Nephron (organoid): ENCODE results near the gene SSBP2.
A peak's percentile ranks its signal among the peaks of the same experiment; 100 is the strongest.

Experiments used
- H3K27ac Mint-ChIP-seq, 3 experiments: 2 replicates each; pipeline ENCODE4 v1.8.0; 2020; ENCODE audit warnings: mixed read lengths in 3 of 3, mild to moderate bottlenecking in 2 of 3, moderate library complexity in 1 of 3
- H3K27me3 Mint-ChIP-seq: 2 replicates; pipeline ENCODE4 v1.8.0; 2021; ENCODE audit warnings: low read depth, mild to moderate bottlenecking, moderate library complexity, mixed read lengths
- H3K36me3 Mint-ChIP-seq: 2 replicates; pipeline ENCODE4 v1.8.0; 2020; ENCODE audit warnings: low read depth, mixed read lengths
- H3K4me1 Mint-ChIP-seq: 2 replicates; pipeline ENCODE4 v1.8.0; 2020; ENCODE audit warnings: mixed read lengths
- H3K4me3 Mint-ChIP-seq, 3 experiments: 2 replicates each; pipeline ENCODE4 v1.8.0; 2020; ENCODE audit warnings: mild to moderate bottlenecking in 3 of 3, mixed read lengths in 3 of 3, moderate library complexity in 2 of 3
- H3K9me3 Mint-ChIP-seq: 2 replicates; pipeline ENCODE4 v1.8.0; 2020; ENCODE audit warnings: mixed read lengths
- CTCF ChIP-seq, 3 experiments: fragments of 200-600 bp; sonication (generic); IDR thresholded peaks; one replicate each; pipeline ENCODE4 v1.5.0; 2021; ENCODE audit warnings: antibody characterized with exemption in 3 of 3; ENCODE audit not compliant: unreplicated experiment in 3 of 3

The SSBP2 gene

GRCh38 chr5:81749192-81749560, 1.7 kb downstream of the SSBP2 start:
- H3K4me1 Mint-ChIP-seq, result peaks cover 55% of the 10 kb centered on the region
- no peak for TF ChIP-seq CTCF (IDR thresholded peaks at IDR 0.05; ENCODE audit: unreplicated experiment in 3 of 3)
- no peaks in the 10 kb centered on the region for H3K36me3 Mint-ChIP-seq
- H3K9me3 Mint-ChIP-seq, result no peaks in the 10 kb centered on the region
- no peaks in the 10 kb centered on the region for H3K27me3 Mint-ChIP-seq
- peak overlapping the region; percentile 91 to 95 (median 93) for H3K4me3 Mint-ChIP-seq
- peak overlapping the region; percentile 81 to 96 (median 88) for H3K27ac Mint-ChIP-seq

- Mint-ChIP-seq H3K9me3 (no peaks in the 10 kb centered on the region), H3K4me3 (peak overlapping the region; percentile 91 to 95 (median 93)), H3K36me3 (peaks cover 3% of the 10 kb centered on the region), H3K27me3 (no peaks in the 10 kb centered on the region), H3K27ac (peak overlapping the region; percentile 81 to 96 (median 88)), H3K4me1 (peaks cover 53% of the 10 kb centered on the region)
- no peak for TF ChIP-seq CTCF (IDR thresholded peaks at IDR 0.05; ENCODE audit: unreplicated experiment in 3 of 3)
Measured at GRCh38 chr5:81748556-81748955, 2.3 kb downstream of the SSBP2 start.

GRCh38 chr5:81747030-81747429, 3.9 kb downstream of the SSBP2 start:
- Mint-ChIP-seq H3K4me1 (peaks cover 47% of the 10 kb centered on the region), H3K4me3 (peak overlapping the region; percentile 36 to 54 (median 51)), H3K9me3 (no peaks in the 10 kb centered on the region), H3K27ac (no peak overlapping the region), H3K36me3 (peaks cover 8% of the 10 kb centered on the region), H3K27me3 (no peaks in the 10 kb centered on the region)
- no peak for TF ChIP-seq CTCF (IDR thresholded peaks at IDR 0.05; ENCODE audit: unreplicated experiment in 3 of 3)

GRCh38 chr5:81740758-81741157, 10.1 kb downstream of the SSBP2 start:
- no peak overlapping the region for H3K27ac Mint-ChIP-seq
- H3K36me3 Mint-ChIP-seq, result peaks cover 36% of the 10 kb centered on the region
- H3K27me3 Mint-ChIP-seq, result no peaks in the 10 kb centered on the region
- no peak overlapping the region for H3K4me3 Mint-ChIP-seq
- TF ChIP-seq CTCF (IDR thresholded peaks at IDR 0.05; ENCODE audit: unreplicated experiment in 3 of 3), result no peak
- H3K9me3 Mint-ChIP-seq, result no peaks in the 10 kb centered on the region
- H3K4me1 Mint-ChIP-seq, result peaks cover 19% of the 10 kb centered on the region

GRCh38 chr5:81739291-81739690, 11.6 kb downstream of the SSBP2 start:
- Mint-ChIP-seq H3K4me1 (peaks cover 10% of the 10 kb centered on the region), H3K4me3 (no peak overlapping the region), H3K9me3 (no peaks in the 10 kb centered on the region), H3K36me3 (peaks cover 39% of the 10 kb centered on the region), H3K27ac (no peak overlapping the region), H3K27me3 (no peaks in the 10 kb centered on the region)
- TF ChIP-seq CTCF (IDR thresholded peaks at IDR 0.05; ENCODE audit: unreplicated experiment in 3 of 3), result no peak

- Mint-ChIP-seq H3K27ac (no peak overlapping the region), H3K27me3 (no peaks in the 10 kb centered on the region), H3K36me3 (peaks cover 2% of the 10 kb centered on the region), H3K4me3 (no peak overlapping the region), H3K9me3 (no peaks in the 10 kb centered on the region), H3K4me1 (peaks cover 31% of the 10 kb centered on the region)
- no peak for TF ChIP-seq CTCF (IDR thresholded peaks at IDR 0.05; ENCODE audit: unreplicated experiment in 3 of 3)
Measured at GRCh38 chr5:81729276-81729675, 21.6 kb downstream of the SSBP2 start.
